Stimulated activated CD4-positive, alpha-beta T cell treated with anti-CD3 and anti-CD28 coated beads, Interleukin-4, amount 100 ng/mL, for 1 hour (primary cell): ENCODE data around the gene NRCAM.

Experiments
- DNase-seq: peaks from one replicate; pipeline ENCODE4 v3.0.0-alpha.2; 2020

The NRCAM gene

DNA sequence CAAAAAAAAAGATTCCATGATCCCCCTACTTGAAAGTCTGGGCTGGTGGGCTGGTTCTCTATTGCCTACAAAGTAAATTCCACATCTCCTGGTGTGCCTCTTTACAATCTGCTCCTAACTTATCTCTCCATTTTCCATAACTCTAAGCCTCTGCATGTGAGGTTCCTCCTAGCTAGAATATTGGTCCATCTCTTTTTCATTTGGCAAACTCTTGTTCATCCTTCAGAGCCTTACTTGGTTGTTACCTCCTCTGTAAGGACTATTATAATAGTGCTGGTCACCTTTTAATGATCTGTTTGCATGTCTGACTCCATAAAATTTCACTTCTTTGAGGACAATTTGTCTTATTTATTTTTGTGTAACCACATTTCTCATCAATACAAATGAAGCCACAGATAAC, 1.6 kb upstream of the NRCAM start:
- DNase-seq, result no peak

DNA sequence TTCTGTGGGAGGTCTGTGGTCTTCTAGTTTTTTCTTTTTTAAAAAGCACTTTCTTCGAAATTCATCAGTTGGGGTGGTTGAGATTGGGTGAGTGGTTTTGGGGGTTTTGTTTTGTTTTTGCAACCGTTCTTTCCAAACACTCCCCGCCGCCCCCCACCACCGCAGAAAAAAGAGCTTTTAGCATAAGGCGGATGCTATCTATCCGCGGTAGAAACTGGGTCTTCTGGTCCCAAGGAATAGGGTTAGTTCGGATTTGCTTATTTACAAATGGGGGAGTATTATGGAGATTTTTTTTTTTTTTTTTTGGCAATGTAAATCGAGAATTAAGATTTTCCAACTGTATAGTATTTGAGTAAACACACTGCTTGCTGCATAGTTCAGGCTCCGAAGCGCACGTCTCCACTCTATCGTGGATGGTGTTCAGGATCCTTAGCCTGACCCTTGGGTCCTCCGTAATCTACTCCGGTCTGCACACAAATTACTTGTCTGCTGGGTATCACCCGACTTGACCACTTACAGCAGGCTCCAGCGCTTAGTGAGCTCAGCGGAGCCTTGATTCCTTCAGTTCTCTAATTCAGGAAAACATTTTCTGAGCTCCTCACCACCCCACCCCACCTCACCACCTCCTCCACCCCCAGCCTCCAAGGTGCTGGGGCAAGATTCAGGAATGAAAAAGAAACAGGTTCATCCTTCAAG, 757 bp upstream of the NRCAM start:
- no peak for DNase-seq

DNA sequence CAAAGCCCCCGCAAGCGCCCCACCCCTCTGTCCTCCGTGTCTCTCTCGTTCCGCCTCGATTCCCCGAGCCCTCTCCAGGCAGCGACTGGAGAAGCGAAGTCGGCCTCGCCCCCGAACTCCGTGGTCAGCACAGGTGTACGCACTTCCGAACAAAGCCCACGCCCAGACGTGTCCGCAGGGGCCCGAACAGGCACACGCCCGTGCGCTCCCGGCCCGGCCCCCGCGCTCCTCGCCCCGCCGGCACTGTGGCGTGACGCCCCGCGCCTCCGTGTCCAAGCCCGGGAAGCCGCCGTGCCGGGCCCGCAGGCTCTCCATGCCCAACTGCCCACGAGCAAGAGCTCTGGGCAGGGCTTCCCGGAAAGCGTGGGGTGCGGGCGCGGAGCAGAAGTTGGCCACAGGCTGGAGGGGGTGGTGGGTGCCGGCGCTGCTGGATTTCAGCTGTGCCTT, 662 bp downstream of the NRCAM start:
- DNase-seq, result peak; percentile 10

DNA sequence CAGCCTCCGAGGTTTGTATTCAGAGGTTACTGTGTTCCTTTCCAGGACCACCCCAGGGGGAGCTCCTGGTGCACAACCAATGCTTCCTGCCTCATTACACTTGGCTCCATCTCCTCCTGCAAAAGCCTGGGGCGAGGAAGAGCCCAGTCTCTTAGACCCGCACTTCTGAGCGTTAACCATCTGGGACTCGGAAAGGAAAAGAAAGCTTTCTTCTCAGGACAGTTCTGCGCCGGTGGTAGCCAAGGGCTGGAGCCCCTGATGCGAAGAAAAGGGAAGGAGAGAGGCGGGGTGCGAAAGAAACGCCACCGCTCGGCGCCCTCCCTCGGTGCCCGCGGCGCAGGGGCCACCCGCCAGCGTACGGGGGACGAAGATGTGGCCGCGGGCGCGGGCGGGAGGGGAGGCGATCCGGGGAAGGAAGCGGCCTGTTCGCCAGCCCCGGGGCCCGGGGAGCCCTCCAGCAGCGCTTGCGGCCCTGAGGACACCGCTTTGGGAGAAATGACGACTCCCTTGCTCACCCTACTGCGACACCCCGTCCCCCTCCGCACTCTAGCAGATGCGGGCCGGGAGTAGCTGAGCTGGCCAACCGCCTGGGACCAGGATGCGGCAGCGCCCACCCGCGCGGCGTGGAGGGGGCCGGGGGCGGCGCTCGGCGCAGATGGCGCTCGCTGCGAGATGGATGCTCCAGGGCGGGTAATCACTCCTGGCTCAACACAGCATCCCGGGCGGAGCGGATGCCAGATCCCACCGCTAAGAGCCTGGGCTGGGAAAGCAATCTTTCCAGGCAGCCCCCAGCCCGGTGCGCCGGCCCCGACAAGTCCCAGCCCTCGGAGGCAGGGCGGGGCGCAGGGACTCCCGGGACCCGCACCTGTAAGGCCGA, 1.3 kb downstream of the NRCAM start:
- DNase-seq, result peak; percentile 10

DNA sequence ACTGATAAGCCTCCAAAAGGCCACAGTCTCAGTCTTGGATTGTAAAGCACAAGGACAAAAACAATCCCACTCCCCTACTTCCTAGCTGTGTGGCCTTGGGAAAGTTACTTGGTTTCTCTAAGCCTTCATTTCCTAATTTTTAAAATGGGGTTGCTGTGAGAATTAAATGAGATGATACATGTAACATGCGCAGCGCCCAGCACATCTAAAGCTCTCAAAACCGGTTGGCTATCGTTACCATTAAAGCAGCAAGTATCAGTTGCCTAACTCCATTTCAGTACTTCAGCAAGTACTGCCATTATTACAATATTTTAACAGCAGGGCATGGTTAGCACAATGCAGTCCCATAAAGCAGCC, 1.9 kb downstream of the NRCAM start:
- DNase-seq, result no peak

DNA sequence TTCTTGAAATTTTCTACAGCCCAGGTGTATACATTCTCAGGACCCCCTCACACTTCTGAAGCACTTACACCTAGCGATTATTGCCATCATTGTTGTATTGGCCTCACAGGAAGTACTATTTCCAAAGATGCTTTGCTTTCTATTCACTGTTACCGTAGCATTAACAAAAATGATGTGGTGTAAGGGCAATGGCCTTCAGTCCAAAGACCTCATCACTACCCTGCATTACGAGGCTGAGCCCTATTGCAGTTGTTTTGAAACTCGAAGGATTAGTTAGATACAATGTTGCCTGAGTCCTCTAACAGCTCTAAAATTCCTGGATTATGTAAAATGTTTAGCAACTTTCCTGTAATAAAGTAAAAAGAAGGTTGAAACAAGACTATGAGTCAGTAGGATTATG, 2.9 kb downstream of the NRCAM start:
- DNase-seq, result no peak

DNA sequence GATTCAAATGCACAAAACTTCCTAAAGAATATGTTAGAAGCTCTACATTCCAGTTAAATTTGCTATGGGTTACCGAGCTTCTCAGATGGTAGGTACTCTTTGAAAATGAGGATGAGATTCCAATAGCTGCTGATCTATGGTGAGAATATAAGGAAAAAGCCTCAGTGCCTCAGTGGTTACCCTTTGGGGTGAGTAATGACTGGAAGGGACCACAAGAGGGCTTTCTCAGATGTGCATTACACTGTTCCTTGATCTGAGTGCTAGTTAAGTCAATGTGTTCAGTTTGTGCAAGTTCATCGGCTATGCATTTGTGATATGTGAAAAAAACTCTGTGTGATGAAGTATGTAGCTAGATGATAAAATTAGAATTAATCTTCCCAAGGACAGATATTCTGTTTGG, 3.5 kb downstream of the NRCAM start:
- DNase-seq, result no peak

DNA sequence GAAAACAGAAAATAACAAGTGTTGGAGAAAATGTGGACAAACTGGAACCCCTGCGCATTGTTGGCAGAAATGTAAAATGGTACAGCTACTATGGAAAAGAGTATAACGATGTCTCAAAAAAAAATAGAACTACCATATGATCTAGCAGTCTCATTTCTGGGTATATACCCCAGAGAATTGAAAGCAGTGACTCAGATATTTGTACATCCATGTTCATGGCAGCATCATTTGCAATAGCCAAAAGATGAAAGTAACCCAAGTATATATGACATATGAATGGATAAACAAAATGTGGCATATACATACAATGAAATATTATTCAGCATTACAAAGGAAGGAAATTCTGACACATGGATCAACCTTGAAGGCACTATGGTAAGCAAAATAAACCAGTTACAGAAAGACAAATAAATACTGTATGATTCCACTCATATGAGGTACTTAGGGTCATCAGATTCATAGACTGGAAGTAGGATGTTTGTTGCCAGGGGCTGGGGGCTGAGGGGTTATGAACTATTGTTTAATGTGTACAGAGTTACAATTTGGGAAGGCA, 4.9 kb downstream of the NRCAM start:
- no peak for DNase-seq

DNA sequence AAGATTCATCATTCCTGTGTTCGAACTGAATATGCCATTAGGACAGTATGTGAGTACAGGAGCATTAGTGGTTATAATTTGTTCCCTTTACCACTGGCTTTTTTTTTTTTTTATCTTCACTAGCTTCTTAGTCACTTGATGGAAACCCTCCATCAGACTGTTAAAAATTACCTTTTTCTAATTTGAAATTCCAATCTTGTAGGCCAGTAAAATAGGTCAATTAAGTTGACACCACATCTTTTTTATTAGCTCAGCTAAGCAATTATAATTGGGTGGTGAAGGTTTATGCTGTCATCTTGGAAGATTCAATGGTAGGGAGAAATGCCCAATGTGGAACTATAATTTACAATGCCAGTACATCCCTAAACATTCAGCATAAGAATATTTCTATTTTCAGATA, 6.1 kb downstream of the NRCAM start:
- no peak for DNase-seq

DNA sequence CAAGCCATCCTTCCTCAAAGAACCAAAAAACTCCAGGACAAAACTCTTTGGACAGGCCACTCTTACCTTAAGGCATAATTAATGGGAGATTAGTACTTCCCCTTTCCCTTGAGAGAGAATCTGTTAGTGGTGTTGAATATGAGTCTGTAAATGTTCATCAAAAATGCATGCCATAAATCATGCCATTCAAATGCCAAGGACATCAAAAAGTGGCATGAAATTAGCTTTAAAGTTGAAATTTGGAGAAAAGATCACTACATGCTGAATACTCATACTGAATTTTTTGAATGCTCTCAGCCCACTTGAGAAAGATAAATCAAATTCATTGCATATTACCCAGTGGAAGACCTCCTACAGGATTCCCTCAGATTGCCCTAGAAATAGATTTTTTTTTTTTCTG, 6.7 kb downstream of the NRCAM start:
- no peak for DNase-seq

DNA sequence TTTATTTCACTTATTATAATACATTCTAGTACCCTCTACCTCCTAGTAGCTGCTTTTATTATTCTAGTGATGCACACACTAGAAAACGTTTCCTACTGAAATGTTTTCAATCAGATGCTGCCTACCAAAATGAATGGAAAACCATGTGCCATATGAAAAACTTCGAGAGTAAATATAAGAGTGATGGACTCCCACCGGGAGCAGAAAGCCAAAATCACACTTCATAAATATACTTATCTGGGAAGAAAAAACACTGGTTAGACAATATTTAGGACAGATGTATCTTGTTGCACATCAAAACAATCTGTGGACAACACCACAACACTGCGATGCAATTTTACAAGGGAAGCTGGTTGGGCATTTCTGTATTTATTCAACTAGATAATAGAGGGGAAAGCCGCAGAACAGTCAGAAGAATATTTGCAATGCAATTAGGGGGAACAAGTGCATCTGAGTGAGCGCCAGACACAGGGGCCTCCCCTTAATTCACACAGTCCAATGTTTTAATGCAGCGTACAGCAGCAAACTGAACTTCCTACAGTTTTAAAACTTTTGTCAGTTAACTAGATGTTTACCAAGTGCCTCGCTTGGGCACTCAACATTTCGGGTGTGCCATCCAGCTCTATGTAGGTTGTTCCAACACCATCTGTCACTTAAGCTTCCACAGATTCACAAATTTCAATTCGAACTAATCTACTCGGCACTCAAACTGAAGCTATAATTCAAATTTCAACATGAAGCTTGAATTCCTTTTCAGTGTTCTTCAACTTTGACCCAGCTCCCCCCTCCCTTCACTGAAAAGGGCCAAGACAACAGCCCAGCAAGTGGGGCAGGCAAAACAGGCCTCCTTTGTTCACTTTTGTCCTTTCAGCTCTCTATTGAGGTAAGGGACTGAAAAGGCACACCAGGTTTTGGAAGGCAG, 7.4 kb downstream of the NRCAM start:
- no peak for DNase-seq

DNA sequence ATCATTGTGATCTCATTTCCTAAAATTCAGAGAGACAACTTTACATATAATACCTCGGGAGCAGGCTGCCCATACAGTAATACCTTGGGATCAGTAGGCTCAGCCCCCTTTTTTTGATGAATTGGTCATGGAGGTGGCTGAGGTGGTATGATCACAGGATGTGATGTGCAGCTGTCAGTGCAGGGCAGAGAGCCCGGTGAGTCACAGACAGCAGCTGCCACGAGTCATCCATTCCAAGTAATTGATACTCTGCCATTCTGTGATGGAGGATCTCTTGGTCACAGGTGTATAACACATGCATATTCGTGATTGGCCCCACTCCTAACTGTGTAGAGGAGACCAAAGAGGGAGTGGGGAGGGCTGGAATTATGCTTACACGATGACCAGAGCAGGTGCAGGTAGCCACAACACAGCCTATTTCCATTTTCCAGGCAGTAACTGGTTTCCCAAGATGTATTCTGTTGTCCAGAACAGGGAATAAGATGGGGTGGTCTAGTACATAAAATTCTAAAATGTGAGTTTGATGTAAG, 14.1 kb downstream of the NRCAM start:
- DNase-seq, result peak; percentile 23

DNA sequence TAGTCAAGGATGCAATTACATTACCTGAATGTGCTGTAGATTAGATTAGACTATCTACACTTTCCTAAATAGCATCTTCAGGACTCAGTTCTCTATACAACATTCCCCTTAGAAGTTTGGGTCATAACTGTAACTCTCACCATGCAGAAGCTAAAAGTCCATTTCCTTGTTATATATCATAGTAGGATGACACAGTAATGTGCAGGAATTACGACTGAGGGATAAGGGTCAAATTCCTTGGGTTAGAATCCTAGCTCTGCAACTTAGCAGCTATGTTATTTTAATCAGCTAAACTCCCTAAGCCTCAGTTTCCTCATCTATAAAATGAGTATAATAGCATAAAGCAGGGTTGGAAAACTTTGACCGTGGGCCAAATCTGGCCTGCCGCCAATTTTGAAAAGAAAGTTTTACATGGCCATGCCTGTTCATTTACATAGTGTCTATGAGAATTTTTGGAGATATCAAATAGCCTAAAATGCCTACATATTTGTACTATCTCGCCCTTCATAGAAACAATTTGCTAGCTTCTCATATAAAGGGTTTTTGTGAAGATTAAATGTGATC, 14.8 kb downstream of the NRCAM start:
- DNase-seq, result no peak

DNA sequence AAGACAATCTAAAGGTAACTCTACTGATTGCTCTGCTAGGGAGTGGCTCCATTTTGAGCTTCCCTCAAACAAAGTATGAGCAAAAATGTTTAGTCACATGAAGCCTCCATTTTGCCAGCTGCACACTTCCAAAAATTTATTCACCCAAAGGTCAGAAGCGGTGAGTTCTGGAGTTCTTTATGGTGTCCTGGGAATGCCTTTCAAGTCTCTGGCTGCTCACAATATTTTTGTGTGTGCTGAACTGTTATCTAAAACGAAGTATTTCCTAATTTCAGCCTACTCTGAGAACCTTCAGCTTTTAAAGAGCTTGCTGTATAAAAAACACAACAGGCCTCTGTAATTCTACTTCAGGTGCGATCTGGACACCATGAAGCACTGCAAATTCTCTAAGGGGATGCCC, 15.6 kb downstream of the NRCAM start:
- no peak for DNase-seq

DNA sequence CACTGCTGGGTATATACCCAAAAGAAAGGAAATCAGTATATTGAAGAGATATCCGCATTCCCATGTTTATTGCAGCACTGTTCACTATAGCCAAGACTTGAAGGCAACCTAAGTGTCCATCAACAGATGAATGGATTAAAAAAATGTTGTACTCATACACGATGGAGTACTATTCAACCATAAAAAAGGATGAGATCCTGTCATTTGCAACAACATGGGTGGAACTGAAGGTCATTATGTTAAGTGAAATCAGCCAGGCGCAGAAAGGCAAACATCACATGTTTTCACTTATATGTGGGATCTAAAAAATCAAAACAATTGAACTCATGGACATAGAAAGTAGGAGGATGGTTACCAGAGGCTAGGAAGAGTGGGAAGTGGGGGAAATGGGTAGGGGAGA, 19.3 kb downstream of the NRCAM start:
- DNase-seq, result no peak

DNA sequence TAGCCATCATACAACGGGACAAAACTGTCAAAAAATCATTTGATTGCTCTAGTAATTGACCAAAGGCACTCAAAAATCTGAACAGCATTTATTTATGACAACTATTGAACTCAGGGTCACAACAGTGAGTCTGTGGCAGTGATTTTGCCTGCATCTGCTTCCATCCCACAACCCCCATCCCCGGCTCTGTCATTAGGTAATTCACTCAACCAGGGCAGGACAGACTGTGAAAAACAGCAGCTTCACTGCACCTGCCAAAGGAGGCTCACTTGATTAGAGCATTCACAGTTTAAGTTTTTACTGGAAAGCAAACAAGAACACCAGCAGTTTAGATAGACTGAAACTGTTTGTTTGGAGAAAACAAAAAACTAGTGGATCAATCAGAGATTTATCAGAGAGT, 22.2 kb downstream of the NRCAM start:
- no peak for DNase-seq

DNA sequence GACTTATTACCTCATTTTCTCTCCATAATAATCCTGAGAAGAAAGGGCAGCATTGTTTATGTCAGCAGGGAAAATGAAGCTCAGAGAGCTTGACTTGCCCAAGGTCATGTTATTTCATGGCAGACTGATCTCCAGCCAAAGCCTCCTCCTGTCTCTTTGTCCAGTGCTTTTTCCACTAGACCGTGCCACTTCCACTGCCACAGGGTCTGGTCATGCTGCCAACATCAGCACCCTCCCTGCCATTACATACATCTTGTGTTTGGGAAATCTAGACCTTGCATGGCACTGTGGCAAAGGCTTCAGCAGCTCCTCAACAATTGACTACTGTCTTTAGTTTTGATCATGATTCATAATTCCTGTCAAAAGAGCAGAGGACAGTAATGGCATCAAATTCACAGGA, 25.1 kb downstream of the NRCAM start:
- no peak for DNase-seq

DNA sequence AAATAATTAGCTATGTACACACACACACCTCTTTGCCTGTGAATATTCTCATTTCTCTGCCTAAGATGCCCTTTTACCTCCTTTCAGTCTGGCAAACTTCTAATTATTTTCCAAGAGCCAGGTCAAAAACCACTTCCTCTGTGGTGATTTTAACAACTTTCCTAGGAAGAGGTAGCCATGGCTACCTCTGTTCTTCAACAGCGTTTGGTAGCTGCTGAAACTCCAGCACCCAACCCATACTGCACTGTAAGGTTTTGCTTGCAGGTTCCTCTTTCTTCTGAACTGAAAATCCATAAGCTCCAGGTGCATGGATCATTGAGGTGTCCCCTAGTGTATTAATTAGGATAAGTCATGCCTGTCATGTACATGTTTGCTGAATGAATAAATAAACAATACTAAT, 25.6 kb downstream of the NRCAM start:
- no peak for DNase-seq

DNA sequence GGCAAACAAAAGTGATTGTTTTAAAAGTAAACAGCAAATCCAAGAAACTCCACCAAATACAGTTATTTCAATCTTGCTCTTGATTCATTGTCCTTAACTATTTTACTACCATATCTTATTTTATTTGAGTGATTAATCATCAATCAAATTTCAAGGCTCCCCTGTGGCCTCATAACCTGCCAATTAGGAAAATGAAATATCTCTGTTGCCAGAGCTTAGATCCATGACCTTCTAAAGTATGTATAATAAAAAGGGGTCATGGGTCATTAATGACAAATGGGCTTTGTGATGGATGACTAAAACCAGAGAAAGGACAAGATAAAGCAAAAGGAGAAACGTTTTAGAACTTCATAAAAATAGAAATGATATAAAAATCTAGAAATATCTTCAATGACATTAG, 28.5 kb downstream of the NRCAM start:
- DNase-seq, result no peak

DNA sequence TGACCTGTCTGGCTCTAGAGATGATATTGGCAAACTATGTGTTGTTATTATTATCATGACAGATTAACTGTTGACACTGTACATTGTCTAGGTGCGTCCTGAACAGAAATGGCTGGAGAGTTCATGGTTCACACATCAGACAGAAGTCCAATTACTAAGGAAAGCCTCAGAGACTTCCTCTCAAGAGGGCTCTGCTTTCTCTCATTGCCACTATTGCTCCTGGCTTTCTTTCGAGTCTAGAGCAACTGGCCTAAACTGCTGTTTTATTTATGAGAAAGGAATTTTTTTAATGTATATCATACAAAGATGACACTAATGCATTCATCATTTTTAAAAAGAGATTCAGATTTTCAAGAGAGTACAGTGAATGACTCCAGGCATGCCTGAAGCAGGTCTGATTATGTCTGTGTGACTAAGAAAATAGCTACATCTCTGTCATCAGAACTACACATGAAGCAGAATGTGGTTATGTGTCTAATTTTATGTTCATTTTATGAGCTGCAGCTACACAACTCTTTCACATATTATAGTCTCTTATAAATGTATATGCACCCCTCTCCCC, 30.4 kb downstream of the NRCAM start:
- DNase-seq, result no peak

DNA sequence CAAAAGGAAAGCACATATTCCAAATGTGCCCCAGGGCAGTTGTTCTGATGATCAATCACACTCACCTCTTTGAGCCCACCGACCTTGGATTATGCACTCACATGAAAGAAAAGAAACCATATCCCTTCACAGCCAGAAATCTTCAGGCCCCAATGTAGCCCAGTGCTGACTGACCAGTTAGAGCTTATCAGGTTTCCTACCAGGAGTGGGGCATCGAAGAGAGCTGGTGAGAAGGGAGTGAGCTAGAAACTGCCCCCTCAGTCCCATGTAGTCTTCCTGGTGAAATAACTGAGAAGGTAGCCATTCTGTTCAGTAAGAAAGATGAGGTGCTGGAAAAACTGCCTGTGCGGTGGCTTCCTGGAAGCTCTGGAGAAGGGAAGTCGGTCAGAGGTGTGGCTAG, 32.2 kb downstream of the NRCAM start:
- no peak for DNase-seq
